ENCODE measurements around the gene CAPN3.
"Not testable (repeated sequence)": the region's sequence is repeated elsewhere in the genome, so short reads cannot be mapped to it uniquely, and the experiment has no call there.

CAPN3 gene

GRCh38 chr15:42359249-42359648 is at the start of gene CAPN3:
CAPN3 (plus strand) TSS chr15:42359501; CDS start chr15:42359806, 305 bp downstream.
- no peak within 1 kb of the TSS for H3K4me3 ChIP-seq (ENCODE audit: low read length in 2 of 2)
- H3K4me1 ChIP-seq (ENCODE audit: control insufficient read depth, insufficient read depth, low read length) = no peaks in the 10 kb centered on the region
- H3K9ac ChIP-seq (ENCODE audit: low read length in 2 of 2) = no peak within 1 kb of the TSS
- no peak within 1 kb of the TSS for H3K27ac ChIP-seq (ENCODE audit: low read length)
- H3K36me3 ChIP-seq (ENCODE audit: control insufficient read depth in 2 of 2, insufficient read depth in 2 of 2, low read length in 2 of 2) = peaks cover 3 to 11% of the 10 kb centered on the region in 2 donors
- no peaks in the 10 kb centered on the region for H3K27me3 ChIP-seq (ENCODE audit: control insufficient read depth in 1 of 2, insufficient read depth in 2 of 2, low read length in 2 of 2)
- H3K9me3 ChIP-seq (ENCODE audit: control insufficient read depth in 2 of 2, low read length in 2 of 2) = no peaks in the 10 kb centered on the region

GRCh38 chr15:42313463-42313862 is 45.8 kb upstream of the CAPN3 start:
- H3K9ac ChIP-seq (ENCODE audit: low read length in 2 of 2) = no peak overlapping the region
- H3K36me3 ChIP-seq (ENCODE audit: control insufficient read depth in 2 of 2, insufficient read depth in 2 of 2, low read length in 2 of 2) = peaks cover 4 to 21% of the 10 kb centered on the region in 2 donors
- no peaks in the 10 kb centered on the region for H3K9me3 ChIP-seq (ENCODE audit: control insufficient read depth in 2 of 2, low read length in 2 of 2)
- H3K4me1 ChIP-seq (ENCODE audit: control insufficient read depth, insufficient read depth, low read length) = no peaks in the 10 kb centered on the region
- no peak overlapping the region for H3K4me3 ChIP-seq (ENCODE audit: low read length in 2 of 2)
- no peak overlapping the region for H3K27ac ChIP-seq (ENCODE audit: low read length)
- no peaks in the 10 kb centered on the region for H3K27me3 ChIP-seq (ENCODE audit: control insufficient read depth in 1 of 2, insufficient read depth in 2 of 2, low read length in 2 of 2)

DNA sequence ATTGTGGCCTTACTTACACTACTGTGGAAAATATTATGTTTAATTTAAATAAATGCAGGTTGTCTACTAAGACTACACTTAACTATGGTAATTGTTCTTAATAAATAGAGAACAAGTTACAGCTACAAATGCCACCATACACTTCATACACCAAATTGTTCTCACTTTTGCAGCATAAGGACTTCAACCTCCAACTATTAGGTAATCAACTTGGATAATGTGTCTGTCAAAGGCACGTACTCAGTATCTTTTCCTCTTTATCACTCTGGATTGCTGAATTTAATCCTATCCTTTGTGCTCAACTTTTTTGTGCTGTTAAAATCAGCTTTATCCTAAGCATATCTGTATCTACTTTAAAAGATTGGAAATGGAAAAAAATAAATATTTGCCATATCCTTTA is 44.5 kb upstream of the CAPN3 start:
- no peaks in the 10 kb centered on the region for H3K27me3 ChIP-seq (ENCODE audit: control insufficient read depth in 1 of 2, insufficient read depth in 2 of 2, low read length in 2 of 2)
- peaks cover 4 to 12% of the 10 kb centered on the region in 2 donors for H3K36me3 ChIP-seq (ENCODE audit: control insufficient read depth in 2 of 2, insufficient read depth in 2 of 2, low read length in 2 of 2)
- no peak overlapping the region for H3K4me3 ChIP-seq (ENCODE audit: low read length in 2 of 2)
- H3K9me3 ChIP-seq (ENCODE audit: control insufficient read depth in 2 of 2, low read length in 2 of 2) = no peaks in the 10 kb centered on the region
- H3K9ac ChIP-seq (ENCODE audit: low read length in 2 of 2) = no peak overlapping the region
- H3K27ac ChIP-seq (ENCODE audit: low read length) = no peak overlapping the region
- H3K4me1 ChIP-seq (ENCODE audit: control insufficient read depth, insufficient read depth, low read length) = no peaks in the 10 kb centered on the region

- Histone ChIP-seq H3K27ac (ENCODE audit: low read length) (no peak overlapping the region), H3K4me3 (ENCODE audit: low read length in 2 of 2) (no peak overlapping the region), H3K9me3 (ENCODE audit: control insufficient read depth in 2 of 2, low read length in 2 of 2) (no peaks in the 10 kb centered on the region), H3K9ac (ENCODE audit: low read length in 2 of 2) (no peak overlapping the region), H3K27me3 (ENCODE audit: control insufficient read depth in 1 of 2, insufficient read depth in 2 of 2, low read length in 2 of 2) (no peaks in the 10 kb centered on the region), H3K4me1 (ENCODE audit: control insufficient read depth, insufficient read depth, low read length) (no peaks in the 10 kb centered on the region), H3K36me3 (ENCODE audit: control insufficient read depth in 2 of 2, insufficient read depth in 2 of 2, low read length in 2 of 2) (peaks cover 4 to 10% of the 10 kb centered on the region in 2 donors)
These were observed 43.8 kb upstream of the CAPN3 start for GRCh38 chr15:42315521-42315920.

- not testable (repeated sequence) for H3K27ac ChIP-seq (ENCODE audit: low read length); H3K36me3 ChIP-seq (ENCODE audit: control insufficient read depth in 2 of 2, insufficient read depth in 2 of 2, low read length in 2 of 2); H3K4me3 ChIP-seq (ENCODE audit: low read length in 2 of 2)
These were observed 43.0 kb upstream of the CAPN3 start for GRCh38 chr15:42316282-42316805.

DNA sequence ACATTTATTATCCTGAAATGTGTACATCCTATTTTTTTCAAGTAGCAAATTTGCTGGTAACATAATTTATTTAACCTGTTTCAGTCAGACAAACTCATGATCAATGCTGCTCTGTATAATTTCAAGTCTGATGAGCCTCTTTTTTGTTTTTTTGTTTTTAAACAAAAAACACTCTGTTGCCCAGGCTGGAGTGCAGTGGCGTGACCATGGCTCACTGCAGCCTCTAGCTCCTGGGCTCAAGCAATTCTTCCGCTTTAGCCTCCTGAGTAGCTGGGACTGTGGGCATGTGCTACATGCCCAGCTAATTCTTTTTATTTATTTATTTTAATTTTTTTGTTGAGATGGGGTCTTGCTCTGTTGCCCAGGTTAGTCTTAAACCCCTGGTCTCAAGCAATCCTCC is 40.1 kb upstream of the CAPN3 start:
- no peak overlapping the region for H3K4me3 ChIP-seq (ENCODE audit: low read length in 2 of 2)
- no peaks in the 10 kb centered on the region for H3K27me3 ChIP-seq (ENCODE audit: control insufficient read depth in 1 of 2, insufficient read depth in 2 of 2, low read length in 2 of 2)
- peaks cover 4 to 9% of the 10 kb centered on the region in 2 donors for H3K36me3 ChIP-seq (ENCODE audit: control insufficient read depth in 2 of 2, insufficient read depth in 2 of 2, low read length in 2 of 2)
- no peaks in the 10 kb centered on the region for H3K4me1 ChIP-seq (ENCODE audit: control insufficient read depth, insufficient read depth, low read length)
- H3K27ac ChIP-seq (ENCODE audit: low read length) = no peak overlapping the region
- H3K9me3 ChIP-seq (ENCODE audit: control insufficient read depth in 2 of 2, low read length in 2 of 2) = no peaks in the 10 kb centered on the region
- no peak overlapping the region for H3K9ac ChIP-seq (ENCODE audit: low read length in 2 of 2)

More at GRCh38 chr15:42316282-42316805, 43.0 kb upstream of the CAPN3 start:
- not testable (repeated sequence) for H3K27me3 ChIP-seq (ENCODE audit: control insufficient read depth in 1 of 2, insufficient read depth in 2 of 2, low read length in 2 of 2); H3K4me1 ChIP-seq (ENCODE audit: control insufficient read depth, insufficient read depth, low read length); H3K9me3 ChIP-seq (ENCODE audit: control insufficient read depth in 2 of 2, low read length in 2 of 2); H3K9ac ChIP-seq (ENCODE audit: low read length in 2 of 2)

DNA sequence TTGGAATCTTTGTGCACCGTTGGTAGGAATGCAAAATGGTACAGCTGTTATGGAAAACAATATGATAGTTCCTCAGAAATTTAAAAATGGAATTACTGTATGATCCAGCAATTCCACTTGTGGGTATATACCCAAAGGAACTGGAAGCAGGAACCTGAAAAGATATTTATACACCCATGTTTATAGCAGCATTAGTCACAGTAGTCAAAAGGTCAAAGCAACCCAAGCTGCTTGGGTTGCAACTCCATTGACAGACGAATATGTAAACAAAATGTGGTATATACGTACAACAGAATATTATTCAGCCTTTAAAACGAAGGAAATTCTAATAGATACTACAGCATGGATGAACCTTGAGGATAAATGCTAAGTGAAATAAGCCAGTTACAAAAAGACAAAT is 35.0 kb upstream of the CAPN3 start:
- Histone ChIP-seq H3K36me3 (ENCODE audit: control insufficient read depth in 2 of 2, insufficient read depth in 2 of 2, low read length in 2 of 2) (peaks cover 11 to 13% of the 10 kb centered on the region in 2 donors), H3K27ac (ENCODE audit: low read length) (no peak overlapping the region), H3K4me1 (ENCODE audit: control insufficient read depth, insufficient read depth, low read length) (no peaks in the 10 kb centered on the region), H3K27me3 (ENCODE audit: control insufficient read depth in 1 of 2, insufficient read depth in 2 of 2, low read length in 2 of 2) (no peaks in the 10 kb centered on the region), H3K9me3 (ENCODE audit: control insufficient read depth in 2 of 2, low read length in 2 of 2) (no peaks in the 10 kb centered on the region), H3K4me3 (ENCODE audit: low read length in 2 of 2) (no peak overlapping the region), H3K9ac (ENCODE audit: low read length in 2 of 2) (no peak overlapping the region)

DNA sequence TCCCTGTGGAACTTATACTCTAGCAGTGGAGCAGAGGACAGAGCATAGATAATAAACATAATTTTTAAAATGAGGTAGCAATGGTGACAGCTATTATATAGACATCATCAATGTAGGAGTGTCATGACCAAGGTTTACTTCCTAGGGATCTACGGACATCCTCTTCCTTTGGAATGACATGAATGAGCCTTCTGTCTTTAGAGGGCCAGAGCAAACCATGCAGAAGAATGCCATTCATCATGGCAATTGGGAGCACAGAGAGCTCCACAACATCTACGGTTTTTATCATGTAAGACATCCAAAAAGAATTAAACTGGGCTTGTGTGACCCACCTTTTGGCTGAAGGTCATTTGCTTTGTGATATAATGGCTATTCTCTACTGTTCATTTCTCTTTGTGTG is 30.1 kb upstream of the CAPN3 start:
- no peaks in the 10 kb centered on the region for H3K27me3 ChIP-seq (ENCODE audit: control insufficient read depth in 1 of 2, insufficient read depth in 2 of 2, low read length in 2 of 2)
- no peak overlapping the region for H3K9ac ChIP-seq (ENCODE audit: low read length in 2 of 2)
- no peak overlapping the region for H3K4me3 ChIP-seq (ENCODE audit: low read length in 2 of 2)
- no peak overlapping the region for H3K27ac ChIP-seq (ENCODE audit: low read length)
- H3K9me3 ChIP-seq (ENCODE audit: control insufficient read depth in 2 of 2, low read length in 2 of 2) = no peaks in the 10 kb centered on the region
- H3K4me1 ChIP-seq (ENCODE audit: control insufficient read depth, insufficient read depth, low read length) = no peaks in the 10 kb centered on the region
- peaks cover 5 to 8% of the 10 kb centered on the region in 2 donors for H3K36me3 ChIP-seq (ENCODE audit: control insufficient read depth in 2 of 2, insufficient read depth in 2 of 2, low read length in 2 of 2)

DNA sequence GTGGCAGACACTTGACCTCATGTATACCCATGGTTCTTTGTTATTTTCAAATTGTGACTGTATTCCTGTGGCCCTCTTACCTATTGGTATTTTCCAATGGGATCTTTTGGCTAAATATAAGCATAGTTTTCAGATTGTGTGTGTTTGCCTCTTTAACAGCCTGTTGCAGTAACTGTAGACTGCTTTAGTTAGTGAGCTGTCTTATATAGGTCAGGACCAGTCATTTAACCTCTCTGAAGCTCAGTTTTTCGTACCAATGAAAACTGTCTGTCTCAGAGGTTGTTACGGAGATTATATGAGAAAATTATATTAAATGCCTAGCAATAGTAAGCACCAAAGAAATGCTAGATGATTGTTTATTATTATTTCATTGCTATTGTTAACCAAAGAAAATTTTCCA is 29.3 kb upstream of the CAPN3 start:
- no peak overlapping the region for H3K9ac ChIP-seq (ENCODE audit: low read length in 2 of 2)
- H3K27ac ChIP-seq (ENCODE audit: low read length) = no peak overlapping the region
- no peaks in the 10 kb centered on the region for H3K9me3 ChIP-seq (ENCODE audit: control insufficient read depth in 2 of 2, low read length in 2 of 2)
- H3K4me3 ChIP-seq (ENCODE audit: low read length in 2 of 2) = no peak overlapping the region
- no peaks in the 10 kb centered on the region for H3K27me3 ChIP-seq (ENCODE audit: control insufficient read depth in 1 of 2, insufficient read depth in 2 of 2, low read length in 2 of 2)
- H3K36me3 ChIP-seq (ENCODE audit: control insufficient read depth in 2 of 2, insufficient read depth in 2 of 2, low read length in 2 of 2) = peaks cover 6 to 8% of the 10 kb centered on the region in 2 donors
- H3K4me1 ChIP-seq (ENCODE audit: control insufficient read depth, insufficient read depth, low read length) = no peaks in the 10 kb centered on the region

- Histone ChIP-seq H3K27me3 (ENCODE audit: control insufficient read depth in 1 of 2, insufficient read depth in 2 of 2, low read length in 2 of 2) (no peaks in the 10 kb centered on the region), H3K4me3 (ENCODE audit: low read length in 2 of 2) (peak overlapping the region in 1 of 2 donors; percentile 49), H3K4me1 (ENCODE audit: control insufficient read depth, insufficient read depth, low read length) (no peaks in the 10 kb centered on the region), H3K9ac (ENCODE audit: low read length in 2 of 2) (no peak overlapping the region), H3K9me3 (ENCODE audit: control insufficient read depth in 2 of 2, low read length in 2 of 2) (no peaks in the 10 kb centered on the region), H3K27ac (ENCODE audit: low read length) (no peak overlapping the region), H3K36me3 (ENCODE audit: control insufficient read depth in 2 of 2, insufficient read depth in 2 of 2, low read length in 2 of 2) (peaks cover 6 to 9% of the 10 kb centered on the region in 2 donors)
These were observed 28.1 kb upstream of the CAPN3 start for GRCh38 chr15:42331235-42331634.

GRCh38 chr15:42332331-42332730 is 27.0 kb upstream of the CAPN3 start:
- no peaks in the 10 kb centered on the region for H3K9me3 ChIP-seq (ENCODE audit: control insufficient read depth in 2 of 2, low read length in 2 of 2)
- no peaks in the 10 kb centered on the region for H3K4me1 ChIP-seq (ENCODE audit: control insufficient read depth, insufficient read depth, low read length)
- H3K27ac ChIP-seq (ENCODE audit: low read length) = no peak overlapping the region
- H3K36me3 ChIP-seq (ENCODE audit: control insufficient read depth in 2 of 2, insufficient read depth in 2 of 2, low read length in 2 of 2) = peaks cover 0 to 5% of the 10 kb centered on the region in 2 donors
- H3K4me3 ChIP-seq (ENCODE audit: low read length in 2 of 2) = no peak overlapping the region
- H3K27me3 ChIP-seq (ENCODE audit: control insufficient read depth in 1 of 2, insufficient read depth in 2 of 2, low read length in 2 of 2) = no peaks in the 10 kb centered on the region
- H3K9ac ChIP-seq (ENCODE audit: low read length in 2 of 2) = no peak overlapping the region

All from stomach smooth muscle (tissue), 2 donors.